WTC11 (cell line): ENCODE measurements around the gene UTY. TPM values are rescaled to one million over a fixed set of nuclear protein-coding genes. Genes with fewer than 3 reads are reported as not detected.

Source experiments
- ATAC-seq: fragments of 200-7000 bp; cut with Tn5 transposase; 2 replicates; pipeline ENCODE4 v1.10.0; 2021; ENCODE audit warnings: mild to moderate bottlenecking, moderate library complexity
- CTCF ChIA-PET: fragments of 300-600 bp; sonication (Branson Sonifier 250); formaldehyde crosslinking; loops from one replicate; lab custom pipeline; 2021; ENCODE audit warnings: antibody characterized with exemption; lab: Charles Lee
- POLR2A ChIA-PET: fragments of 350-600 bp; sonication (Branson Sonifier 250); formaldehyde crosslinking; loops from one replicate; lab custom pipeline; 2021; ENCODE audit warnings: antibody characterized with exemption; lab: Charles Lee
- DNase-seq: peaks from one replicate; pipeline ENCODE4 v3.0.0; 2021; ENCODE audit warnings: low spot score
- H3K27ac Mint-ChIP-seq: 2 replicates; pipeline ENCODE4 v1.8.0; 2021; ENCODE audit warnings: mixed read lengths
- H3K27me3 Mint-ChIP-seq: 2 replicates; pipeline ENCODE4 v1.8.0; 2021; ENCODE audit warnings: low read depth, mild to moderate bottlenecking, moderate library complexity, mixed read lengths
- H3K36me3 Mint-ChIP-seq: 2 replicates; pipeline ENCODE4 v1.8.0; 2021; ENCODE audit warnings: mixed read lengths
- H3K4me1 Mint-ChIP-seq: 2 replicates; pipeline ENCODE4 v1.8.0; 2022; ENCODE audit warnings: mixed read lengths
- H3K4me3 Mint-ChIP-seq: 2 replicates; pipeline ENCODE4 v1.8.0; 2021; ENCODE audit warnings: mild to moderate bottlenecking, moderate library complexity, mixed read lengths
- H3K9me3 Mint-ChIP-seq: 2 replicates; pipeline ENCODE4 v1.8.0; 2021; ENCODE audit warnings: mixed read lengths
- CBFB ChIP-seq: sonication (generic); formaldehyde crosslinking; IDR thresholded peaks from 2 replicates; pipeline ENCODE4 v1.8.1; 2022; ENCODE audit warnings: mild to moderate bottlenecking, low read depth, missing genetic modification reagents
- FOXK1 ChIP-seq: sonication (generic); formaldehyde crosslinking; IDR thresholded peaks from 2 replicates; pipeline ENCODE4 v1.8.0; 2022; ENCODE audit warnings: mild to moderate bottlenecking, moderate library complexity, missing genetic modification reagents
- JAZF1 ChIP-seq: fragments of 250-450 bp; sonication (Bioruptor Pico); IDR thresholded peaks from 2 replicates; pipeline ENCODE4 v1.9.0; 2021; ENCODE audit warnings: moderate library complexity, mild to moderate bottlenecking, inconsistent platforms
- MXD4 ChIP-seq: fragments of 250-450 bp; sonication (Bioruptor Pico); IDR thresholded peaks from 2 replicates; pipeline ENCODE4 v1.8.0; 2021; ENCODE audit warnings: mild to moderate bottlenecking, moderate library complexity, borderline replicate concordance
- MYBL2 ChIP-seq: sonication (generic); formaldehyde crosslinking; IDR thresholded peaks from 2 replicates; pipeline ENCODE4 v1.8.1; 2023; ENCODE audit warnings: mild to moderate bottlenecking, moderate library complexity, missing genetic modification reagents
- NFATC4 ChIP-seq: fragments of 250-450 bp; sonication (Bioruptor Pico); IDR thresholded peaks from 2 replicates; pipeline ENCODE4 v1.9.0; 2021; ENCODE audit warnings: mild to moderate bottlenecking
- NR3C1 ChIP-seq: sonication (generic); formaldehyde crosslinking; conservative IDR thresholded peaks from 2 replicates; pipeline ENCODE4 v1.8.1; 2023; ENCODE audit warnings: low read depth, mild to moderate bottlenecking, missing genetic modification reagents
- RORB ChIP-seq: fragments of 250-450 bp; sonication (Bioruptor Pico); IDR thresholded peaks from 2 replicates; pipeline ENCODE4 v1.9.0; 2021; ENCODE audit warnings: mild to moderate bottlenecking
- TEAD1 ChIP-seq: sonication (generic); formaldehyde crosslinking; IDR thresholded peaks from 2 replicates; pipeline ENCODE4 v1.8.0; 2022; ENCODE audit warnings: mild to moderate bottlenecking, missing genetic modification reagents
- TP53 ChIP-seq: sonication (generic); formaldehyde crosslinking; IDR thresholded peaks from 2 replicates; pipeline ENCODE4 v1.8.1; 2023; ENCODE audit warnings: mild to moderate bottlenecking, missing genetic modification reagents
- ZNF121 ChIP-seq: sonication (generic); formaldehyde crosslinking; IDR thresholded peaks from 2 replicates; pipeline ENCODE4 v1.8.0; 2023; ENCODE audit warnings: missing genetic modification reagents
- ZNF317 ChIP-seq: sonication (generic); formaldehyde crosslinking; IDR thresholded peaks from 2 replicates; pipeline ENCODE4 v1.8.1; 2023; ENCODE audit warnings: low read depth, mild to moderate bottlenecking, moderate library complexity, missing genetic modification reagents, borderline replicate concordance
- ZNF671 ChIP-seq: fragments of 250-450 bp; sonication (Bioruptor Pico); IDR thresholded peaks from 2 replicates; pipeline ENCODE4 v1.8.0; 2021; ENCODE audit warnings: mild to moderate bottlenecking
- total RNA-seq: library from RNA; stranded (reverse); gene quantifications from 3 replicates; pipeline ENCODE4 v1.2.3, GENCODE V29; 2021
- TF ChIP-seq, protein P1 (sequence below): sonication (generic); formaldehyde crosslinking; IDR thresholded peaks from 2 replicates; pipeline ENCODE4 v1.8.1; 2022; ENCODE audit warnings: low read depth, missing genetic modification reagents, borderline replicate concordance
- TF ChIP-seq, protein P2 (sequence below): sonication (generic); formaldehyde crosslinking; IDR thresholded peaks from 2 replicates; pipeline ENCODE4 v1.8.1; 2023; ENCODE audit warnings: mild to moderate bottlenecking, missing genetic modification reagents
- TF ChIP-seq, protein P3 (sequence below): sonication (generic); formaldehyde crosslinking; IDR thresholded peaks from 2 replicates; pipeline ENCODE4 v1.8.1; 2022; ENCODE audit warnings: mild to moderate bottlenecking, missing genetic modification reagents, moderate library complexity, borderline replicate concordance
- TF ChIP-seq, protein P4 (sequence below): fragments of 250-450 bp; sonication (Bioruptor Pico); IDR thresholded peaks from 2 replicates; pipeline ENCODE4 v1.9.0; 2021; ENCODE audit warnings: mild to moderate bottlenecking
- TF ChIP-seq, protein P5 (sequence below): fragments of 200-600 bp; IDR thresholded peaks from 2 replicates; pipeline ENCODE4 v1.8.0; 2022; ENCODE audit warnings: antibody characterized with exemption

UTY gene
- total RNA-seq, 1 experiment from 2014 or later, result 23.3 TPM

DNA sequence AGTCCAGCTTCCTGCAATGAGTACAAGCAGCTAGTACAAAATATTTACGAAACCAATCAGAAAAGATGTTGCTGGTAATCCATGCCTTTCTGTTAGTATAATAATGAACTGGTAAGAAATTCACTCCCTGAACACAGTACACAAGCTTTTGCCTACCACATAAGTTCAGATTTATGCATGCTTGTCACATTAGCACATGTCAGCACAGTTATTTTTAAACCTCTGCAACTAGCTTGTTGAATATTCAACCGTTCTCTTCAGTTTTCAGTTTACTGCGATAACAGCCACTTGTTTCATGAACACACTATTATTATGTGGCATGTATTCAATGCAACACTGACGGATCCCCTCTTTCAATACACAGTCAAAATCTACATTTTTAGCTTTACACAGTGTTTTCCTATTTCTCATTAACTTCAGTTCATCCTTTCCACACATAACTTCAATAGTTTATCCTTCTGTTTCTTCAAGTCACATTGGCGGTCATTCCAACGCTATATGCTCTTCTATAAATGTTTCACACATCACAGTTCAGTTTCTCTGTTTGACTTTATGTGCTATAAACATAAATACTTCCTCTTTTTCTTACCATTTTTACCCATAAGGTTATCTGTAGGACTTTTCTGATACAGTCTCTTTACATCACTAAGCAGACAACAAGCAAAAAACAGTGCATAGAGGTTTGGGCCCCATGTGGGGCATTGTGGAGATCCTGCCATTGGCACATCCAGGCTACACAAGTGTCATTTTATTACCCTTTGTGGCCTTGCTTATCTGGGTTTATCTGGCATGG, 62.8 kb downstream of the UTY start:
- no peak for TF ChIP-seq ZNF121 (CRISPR knock-in tag)
- no peak for TF ChIP-seq TEAD1
- TF ChIP-seq ZNF317 (CRISPR knock-in tag), result no peak
- TF ChIP-seq, protein P1, sequence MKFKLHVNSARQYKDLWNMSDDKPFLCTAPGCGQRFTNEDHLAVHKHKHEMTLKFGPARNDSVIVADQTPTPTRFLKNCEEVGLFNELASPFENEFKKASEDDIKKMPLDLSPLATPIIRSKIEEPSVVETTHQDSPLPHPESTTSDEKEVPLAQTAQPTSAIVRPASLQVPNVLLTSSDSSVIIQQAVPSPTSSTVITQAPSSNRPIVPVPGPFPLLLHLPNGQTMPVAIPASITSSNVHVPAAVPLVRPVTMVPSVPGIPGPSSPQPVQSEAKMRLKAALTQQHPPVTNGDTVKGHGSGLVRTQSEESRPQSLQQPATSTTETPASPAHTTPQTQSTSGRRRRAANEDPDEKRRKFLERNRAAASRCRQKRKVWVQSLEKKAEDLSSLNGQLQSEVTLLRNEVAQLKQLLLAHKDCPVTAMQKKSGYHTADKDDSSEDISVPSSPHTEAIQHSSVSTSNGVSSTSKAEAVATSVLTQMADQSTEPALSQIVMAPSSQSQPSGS (CRISPR knock-in tag), result no peak
- no peak for TF ChIP-seq MYBL2 (CRISPR knock-in tag)
- TF ChIP-seq, protein P2, sequence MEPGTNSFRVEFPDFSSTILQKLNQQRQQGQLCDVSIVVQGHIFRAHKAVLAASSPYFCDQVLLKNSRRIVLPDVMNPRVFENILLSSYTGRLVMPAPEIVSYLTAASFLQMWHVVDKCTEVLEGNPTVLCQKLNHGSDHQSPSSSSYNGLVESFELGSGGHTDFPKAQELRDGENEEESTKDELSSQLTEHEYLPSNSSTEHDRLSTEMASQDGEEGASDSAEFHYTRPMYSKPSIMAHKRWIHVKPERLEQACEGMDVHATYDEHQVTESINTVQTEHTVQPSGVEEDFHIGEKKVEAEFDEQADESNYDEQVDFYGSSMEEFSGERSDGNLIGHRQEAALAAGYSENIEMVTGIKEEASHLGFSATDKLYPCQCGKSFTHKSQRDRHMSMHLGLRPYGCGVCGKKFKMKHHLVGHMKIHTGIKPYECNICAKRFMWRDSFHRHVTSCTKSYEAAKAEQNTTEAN (CRISPR knock-in tag), result no peak
- TF ChIP-seq TP53 (CRISPR knock-in tag), result no peak
- TF ChIP-seq MXD4 (CRISPR knock-in tag), result no peak
- TF ChIP-seq ZNF671 (CRISPR knock-in tag), result no peak
- no peak for TF ChIP-seq NR3C1 (CRISPR knock-in tag)
- no peak for TF ChIP-seq NFATC4
- no peak for TF ChIP-seq FOXK1 (CRISPR knock-in tag)
- TF ChIP-seq, protein P3, sequence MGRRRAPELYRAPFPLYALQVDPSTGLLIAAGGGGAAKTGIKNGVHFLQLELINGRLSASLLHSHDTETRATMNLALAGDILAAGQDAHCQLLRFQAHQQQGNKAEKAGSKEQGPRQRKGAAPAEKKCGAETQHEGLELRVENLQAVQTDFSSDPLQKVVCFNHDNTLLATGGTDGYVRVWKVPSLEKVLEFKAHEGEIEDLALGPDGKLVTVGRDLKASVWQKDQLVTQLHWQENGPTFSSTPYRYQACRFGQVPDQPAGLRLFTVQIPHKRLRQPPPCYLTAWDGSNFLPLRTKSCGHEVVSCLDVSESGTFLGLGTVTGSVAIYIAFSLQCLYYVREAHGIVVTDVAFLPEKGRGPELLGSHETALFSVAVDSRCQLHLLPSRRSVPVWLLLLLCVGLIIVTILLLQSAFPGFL (CRISPR knock-in tag), result no peak
- TF ChIP-seq, protein P4, sequence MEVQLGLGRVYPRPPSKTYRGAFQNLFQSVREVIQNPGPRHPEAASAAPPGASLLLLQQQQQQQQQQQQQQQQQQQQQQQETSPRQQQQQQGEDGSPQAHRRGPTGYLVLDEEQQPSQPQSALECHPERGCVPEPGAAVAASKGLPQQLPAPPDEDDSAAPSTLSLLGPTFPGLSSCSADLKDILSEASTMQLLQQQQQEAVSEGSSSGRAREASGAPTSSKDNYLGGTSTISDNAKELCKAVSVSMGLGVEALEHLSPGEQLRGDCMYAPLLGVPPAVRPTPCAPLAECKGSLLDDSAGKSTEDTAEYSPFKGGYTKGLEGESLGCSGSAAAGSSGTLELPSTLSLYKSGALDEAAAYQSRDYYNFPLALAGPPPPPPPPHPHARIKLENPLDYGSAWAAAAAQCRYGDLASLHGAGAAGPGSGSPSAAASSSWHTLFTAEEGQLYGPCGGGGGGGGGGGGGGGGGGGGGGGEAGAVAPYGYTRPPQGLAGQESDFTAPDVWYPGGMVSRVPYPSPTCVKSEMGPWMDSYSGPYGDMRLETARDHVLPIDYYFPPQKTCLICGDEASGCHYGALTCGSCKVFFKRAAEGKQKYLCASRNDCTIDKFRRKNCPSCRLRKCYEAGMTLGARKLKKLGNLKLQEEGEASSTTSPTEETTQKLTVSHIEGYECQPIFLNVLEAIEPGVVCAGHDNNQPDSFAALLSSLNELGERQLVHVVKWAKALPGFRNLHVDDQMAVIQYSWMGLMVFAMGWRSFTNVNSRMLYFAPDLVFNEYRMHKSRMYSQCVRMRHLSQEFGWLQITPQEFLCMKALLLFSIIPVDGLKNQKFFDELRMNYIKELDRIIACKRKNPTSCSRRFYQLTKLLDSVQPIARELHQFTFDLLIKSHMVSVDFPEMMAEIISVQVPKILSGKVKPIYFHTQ (CRISPR knock-in tag), result no peak
- TF ChIP-seq, protein P5, sequence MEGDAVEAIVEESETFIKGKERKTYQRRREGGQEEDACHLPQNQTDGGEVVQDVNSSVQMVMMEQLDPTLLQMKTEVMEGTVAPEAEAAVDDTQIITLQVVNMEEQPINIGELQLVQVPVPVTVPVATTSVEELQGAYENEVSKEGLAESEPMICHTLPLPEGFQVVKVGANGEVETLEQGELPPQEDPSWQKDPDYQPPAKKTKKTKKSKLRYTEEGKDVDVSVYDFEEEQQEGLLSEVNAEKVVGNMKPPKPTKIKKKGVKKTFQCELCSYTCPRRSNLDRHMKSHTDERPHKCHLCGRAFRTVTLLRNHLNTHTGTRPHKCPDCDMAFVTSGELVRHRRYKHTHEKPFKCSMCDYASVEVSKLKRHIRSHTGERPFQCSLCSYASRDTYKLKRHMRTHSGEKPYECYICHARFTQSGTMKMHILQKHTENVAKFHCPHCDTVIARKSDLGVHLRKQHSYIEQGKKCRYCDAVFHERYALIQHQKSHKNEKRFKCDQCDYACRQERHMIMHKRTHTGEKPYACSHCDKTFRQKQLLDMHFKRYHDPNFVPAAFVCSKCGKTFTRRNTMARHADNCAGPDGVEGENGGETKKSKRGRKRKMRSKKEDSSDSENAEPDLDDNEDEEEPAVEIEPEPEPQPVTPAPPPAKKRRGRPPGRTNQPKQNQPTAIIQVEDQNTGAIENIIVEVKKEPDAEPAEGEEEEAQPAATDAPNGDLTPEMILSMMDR, result no peak
- TF ChIP-seq JAZF1, result no peak
- no peak for TF ChIP-seq RORB (CRISPR knock-in tag)
- TF ChIP-seq CBFB (CRISPR knock-in tag), result no peak

More for the DNA sequence above, 62.8 kb downstream of the UTY start:
- no peak for ATAC-seq
- Mint-ChIP-seq H3K27ac (no peak overlapping the region), H3K9me3 (no peaks in the 10 kb centered on the region), H3K4me3 (no peak overlapping the region), H3K36me3 (no peaks in the 10 kb centered on the region), H3K27me3 (no peaks in the 10 kb centered on the region), H3K4me1 (peaks cover 12% of the 10 kb centered on the region)
- ChIA-PET POLR2A (no interaction called here), CTCF (no interaction called here)
- no peak for DNase-seq
